ENCODE measurements around the gene FLVCR2.

Gene FLVCR2

DNA sequence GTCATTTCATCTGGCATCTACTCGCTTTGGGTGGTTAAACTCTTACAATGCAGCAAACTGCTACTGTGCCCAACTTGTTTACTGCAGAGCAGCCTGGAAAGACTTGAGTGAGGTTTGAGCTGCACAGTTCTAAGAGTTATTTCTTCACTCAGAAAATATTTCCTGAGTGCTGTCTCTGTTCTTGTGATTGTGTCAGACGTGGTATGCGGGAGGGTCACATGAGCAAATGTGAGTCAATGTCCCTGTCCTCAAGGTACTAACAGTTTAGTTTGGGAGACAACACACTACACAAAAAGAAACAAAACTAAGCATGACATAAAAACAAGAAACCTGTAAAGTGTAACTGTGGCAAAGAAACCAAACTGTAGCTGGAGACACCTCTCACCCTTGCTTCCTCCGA lies 32.4 kb downstream of the FLVCR2 start:
- H3K4me3 ChIP-seq (ENCODE audit: low read depth, low read length): no peak overlapping the region
- no peak for TF ChIP-seq CTCF (conservative IDR thresholded peaks at IDR 0.05; ENCODE audit: low read depth, low read length)
- peak; percentile 84 for DNase-seq (ENCODE audit: low read depth)

DNA sequence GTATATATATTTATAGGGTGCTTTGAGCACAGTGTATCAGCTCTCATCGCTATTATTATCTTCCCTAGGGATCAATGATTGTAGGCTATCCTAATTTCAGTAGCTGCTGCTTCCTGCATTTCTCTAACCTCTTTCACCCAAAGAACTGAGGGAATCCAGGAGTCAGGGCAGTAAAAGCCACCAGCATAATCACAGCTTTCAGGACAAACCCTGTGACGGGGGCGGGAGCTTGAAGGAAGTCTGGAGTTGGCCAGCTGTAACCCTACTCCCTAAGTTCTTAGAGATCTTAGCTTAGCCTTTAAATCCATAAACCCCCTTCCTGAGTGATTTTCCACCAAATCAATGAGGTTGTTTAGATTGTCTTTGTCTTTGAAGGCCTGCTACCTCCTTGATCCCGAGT lies 33.7 kb downstream of the FLVCR2 start:
- TF ChIP-seq CTCF (conservative IDR thresholded peaks at IDR 0.05; ENCODE audit: low read depth, low read length): no peak

GRCh38 chr14:75614179-75614578 lies 35.8 kb downstream of the FLVCR2 start:
- DNase-seq (ENCODE audit: low read depth): no peak
- no peak overlapping the region for H3K4me3 ChIP-seq (ENCODE audit: low read depth, low read length)
- TF ChIP-seq CTCF (conservative IDR thresholded peaks at IDR 0.05; ENCODE audit: low read depth, low read length): no peak

More for the DNA sequence above, 33.7 kb downstream of the FLVCR2 start:
- H3K4me3 ChIP-seq (ENCODE audit: low read depth, low read length): no peak overlapping the region
- DNase-seq (ENCODE audit: low read depth): no peak

DNA sequence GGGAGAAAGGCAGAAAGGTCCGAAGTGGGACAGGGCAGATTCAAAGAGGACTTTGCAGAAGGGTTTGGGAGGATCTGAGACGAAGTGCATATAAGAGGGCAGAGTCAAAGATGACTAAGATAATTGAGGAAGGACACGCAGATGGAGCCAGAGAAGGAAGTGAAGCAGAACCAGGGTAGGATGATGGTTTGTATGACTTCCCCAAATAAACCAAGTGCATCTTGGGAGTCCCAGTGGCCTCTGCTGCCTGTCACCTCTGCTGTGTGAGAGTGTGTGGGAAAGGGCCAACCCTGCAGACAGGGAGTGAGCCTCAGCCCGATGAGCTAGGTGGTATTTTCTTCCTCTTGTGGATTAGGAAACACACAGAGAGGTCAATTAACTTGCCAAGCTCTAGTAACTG lies 36.8 kb downstream of the FLVCR2 start:
- no peak for DNase-seq (ENCODE audit: low read depth)
- no peak overlapping the region for H3K4me3 ChIP-seq (ENCODE audit: low read depth, low read length)
- TF ChIP-seq CTCF (conservative IDR thresholded peaks at IDR 0.05; ENCODE audit: low read depth, low read length): no peak

DNA sequence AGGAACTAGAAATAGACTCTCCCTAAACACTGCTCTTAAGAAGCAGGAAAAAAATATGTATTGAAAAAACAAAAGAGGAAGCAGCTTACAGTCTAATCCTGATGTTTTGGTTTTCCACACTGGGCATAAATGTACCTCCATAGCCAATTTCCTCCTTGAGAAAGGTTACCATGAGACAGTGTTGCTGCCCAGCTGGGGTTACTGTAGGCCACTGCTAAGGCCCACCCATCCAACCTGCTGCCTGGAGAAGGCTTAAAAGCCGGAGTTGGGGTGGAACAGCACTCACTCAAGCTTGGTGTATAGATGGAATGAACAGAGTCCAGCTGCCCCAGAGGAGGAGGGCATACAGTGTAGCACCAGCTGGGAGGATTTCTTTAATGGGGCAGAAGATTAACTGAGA lies 41.1 kb downstream of the FLVCR2 start:
- H3K4me3 ChIP-seq (ENCODE audit: low read depth, low read length): no peak overlapping the region
- TF ChIP-seq CTCF (conservative IDR thresholded peaks at IDR 0.05; ENCODE audit: low read depth, low read length): no peak

GRCh38 chr14:75625034-75625433 lies 46.6 kb downstream of the FLVCR2 start:
- DNase-seq (ENCODE audit: low read depth): no peak
- no peak overlapping the region for H3K4me3 ChIP-seq (ENCODE audit: low read depth, low read length)
- TF ChIP-seq CTCF (conservative IDR thresholded peaks at IDR 0.05; ENCODE audit: low read depth, low read length): no peak

More for the DNA sequence above, 41.1 kb downstream of the FLVCR2 start:
- DNase-seq (ENCODE audit: low read depth): no peak

DNA sequence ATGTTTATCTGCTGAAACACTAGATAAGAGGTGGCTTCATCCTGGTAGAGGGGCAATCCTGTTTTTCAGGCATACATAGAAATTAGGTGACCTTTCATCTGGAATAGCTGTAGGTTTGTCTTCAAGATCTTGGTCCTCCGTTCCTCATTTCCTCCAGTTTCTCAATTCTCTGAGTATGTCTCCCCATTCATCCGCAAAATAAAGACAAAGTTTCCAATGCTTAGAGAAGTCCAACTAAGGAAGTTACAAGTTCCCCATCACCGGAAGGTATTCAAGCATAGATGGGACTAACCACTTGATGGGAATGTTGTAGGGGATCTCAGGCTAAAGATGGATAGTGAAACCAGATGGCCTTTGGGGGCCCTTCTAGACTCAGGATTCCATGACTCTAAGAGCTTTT lies 48.0 kb downstream of the FLVCR2 start:
- no peak for DNase-seq (ENCODE audit: low read depth)
- no peak overlapping the region for H3K4me3 ChIP-seq (ENCODE audit: low read depth, low read length)
- no peak for TF ChIP-seq CTCF (conservative IDR thresholded peaks at IDR 0.05; ENCODE audit: low read depth, low read length)
